IMR-90 (cell line): Measurements from ENCODE around the gene FAM53B. TPM values are rescaled to one million over a fixed set of nuclear protein-coding genes. Genes with fewer than 3 reads are reported as not detected.

ENCODE experiments used
- ATAC-seq: fragments of 200-7000 bp; cut with Tn5 transposase; 2 replicates; pipeline ENCODE4 v1.9.1; 2020; ENCODE audit warnings: low read depth, mild to moderate bottlenecking, moderate library complexity
- BruUV-seq: library from RNA; stranded (reverse); fragments of 400-500 nt; replicated peaks from 2 replicates; lab custom pipeline; 2021; lab: Mats Ljungman, UMichigan
- CTCF ChIA-PET: fragments of 300-600 bp; formaldehyde crosslinking; extraction: SDS; loops from one replicate; lab custom pipeline; 2021; ENCODE audit warnings: antibody characterized with exemption; lab: Yijun Ruan, JAX
- POLR2A ChIA-PET: fragments of 300-600 bp; sonication (Branson Sonifier 250); formaldehyde crosslinking; loops from one replicate; lab custom pipeline; 2022; ENCODE audit warnings: antibody characterized with exemption; ENCODE audit not compliant: unreplicated experiment; lab: Charles Lee
- DNase-seq: peaks from one replicate; pipeline ENCODE4 v3.0.0; 2013
- H2AFZ ChIP-seq: replicated peaks from 2 replicates; pipeline ENCODE3; 2013; ENCODE audit warnings: low read length, mild to moderate bottlenecking; ENCODE audit not compliant: poor library complexity
- H2AK5ac ChIP-seq: 2 replicates; pipeline ENCODE4 v1.6.1; 2013; ENCODE audit warnings: low read depth, low read length, inconsistent platforms
- H2AK9ac ChIP-seq: replicated peaks from 2 replicates; pipeline ENCODE3; 2013; ENCODE audit warnings: mild to moderate bottlenecking, low read depth, low read length, moderate library complexity; ENCODE audit not compliant: poor library complexity
- H2BK120ac ChIP-seq: 2 replicates; pipeline ENCODE4 v1.6.1; 2013; ENCODE audit warnings: low read depth, low read length, inconsistent platforms
- H2BK15ac ChIP-seq: 3 replicates; pipeline ENCODE4 v1.6.1; 2013; ENCODE audit warnings: low read depth, low read length, inconsistent platforms
- H2BK20ac ChIP-seq: 2 replicates; pipeline ENCODE4 v1.6.1; 2013; ENCODE audit warnings: low read depth, mild to moderate bottlenecking, inconsistent platforms, low read length, moderate library complexity
- H2BK5ac ChIP-seq: 2 replicates; pipeline ENCODE4 v1.6.1; 2013; ENCODE audit warnings: mild to moderate bottlenecking, low read depth, low read length, inconsistent platforms; ENCODE audit not compliant: poor library complexity, severe bottlenecking
- H3K14ac ChIP-seq: replicated peaks from 2 replicates; pipeline ENCODE4 v1.6.1; 2013; ENCODE audit warnings: low read depth, low read length, inconsistent platforms
- H3K18ac ChIP-seq: 2 replicates; pipeline ENCODE4 v1.6.1; 2013; ENCODE audit warnings: low read depth, low read length, control low read depth
- H3K23ac ChIP-seq: 2 replicates; pipeline ENCODE4 v1.6.1; 2013; ENCODE audit warnings: low read depth, low read length, inconsistent platforms
- H3K27ac ChIP-seq: 2 replicates; pipeline ENCODE4 v1.5.1; 2013; ENCODE audit warnings: mild to moderate bottlenecking, control low read depth, low read length; ENCODE audit not compliant: insufficient read depth
- H3K27me3 ChIP-seq: 2 replicates; pipeline ENCODE4 v1.6.1; 2013; ENCODE audit warnings: low read length; ENCODE audit not compliant: control insufficient read depth, insufficient read depth
- H3K36me3 ChIP-seq: 2 replicates; pipeline ENCODE4 v1.6.1; 2013; ENCODE audit warnings: low read length, mixed read lengths; ENCODE audit not compliant: control insufficient read depth, insufficient read depth
- H3K4ac ChIP-seq: 2 replicates; pipeline ENCODE4 v1.6.1; 2013; ENCODE audit warnings: low read depth, low read length, inconsistent platforms
- H3K4me1 ChIP-seq: 2 replicates; pipeline ENCODE4 v1.6.1; 2013; ENCODE audit warnings: low read length, mixed read lengths; ENCODE audit not compliant: control insufficient read depth, insufficient read depth
- H3K4me2 ChIP-seq: 2 replicates; pipeline ENCODE4 v1.6.1; 2013; ENCODE audit warnings: low read depth, mild to moderate bottlenecking, control low read depth, low read length, moderate library complexity
- H3K4me3 ChIP-seq: 2 replicates; pipeline ENCODE4 v1.5.1; 2013; ENCODE audit warnings: low read depth, mild to moderate bottlenecking, control low read depth, low read length, moderate library complexity; ENCODE audit not compliant: insufficient read depth
- H3K56ac ChIP-seq: 2 replicates; pipeline ENCODE4 v1.6.1; 2013; ENCODE audit warnings: low read length, inconsistent platforms; ENCODE audit not compliant: insufficient read depth; ENCODE audit errors: extremely low read depth
- H3K79me1 ChIP-seq, 2 experiments: 2 replicates each; pipeline ENCODE4 v1.6.1; 2013; ENCODE audit warnings: low read length in 2 of 2, inconsistent platforms in 1 of 2, low read depth in 1 of 2
- H3K9ac ChIP-seq: 2 replicates; pipeline ENCODE4 v1.6.1; 2013; ENCODE audit warnings: low read depth, low read length, control low read depth
- H3K9me1 ChIP-seq: 2 replicates; pipeline ENCODE4 v1.6.1; 2013; ENCODE audit warnings: low read length, inconsistent platforms; ENCODE audit not compliant: insufficient read depth
- H3K9me3 ChIP-seq: 2 replicates; pipeline ENCODE4 v1.6.1; 2013; ENCODE audit warnings: low read length; ENCODE audit not compliant: control insufficient read depth, insufficient read depth
- H4K20me1 ChIP-seq: 2 replicates; pipeline ENCODE4 v1.6.1; 2013; ENCODE audit warnings: low read length, inconsistent platforms; ENCODE audit not compliant: insufficient read depth
- H4K5ac ChIP-seq: 2 replicates; pipeline ENCODE4 v1.6.1; 2013; ENCODE audit warnings: mild to moderate bottlenecking, low read depth, low read length, control low read depth
- H4K8ac ChIP-seq, 2 experiments: 2 replicates each; pipeline ENCODE4 v1.6.1; 2013; ENCODE audit warnings: low read depth in 2 of 2, low read length in 2 of 2, control low read depth in 1 of 2, inconsistent platforms in 1 of 2
- H4K91ac ChIP-seq: 2 replicates; pipeline ENCODE4 v1.6.1; 2013; ENCODE audit warnings: low read depth, low read length, inconsistent platforms; ENCODE audit not compliant: insufficient read depth
- FOS ChIP-seq: fragments of 150-350 bp; IDR thresholded peaks from 2 replicates; pipeline ENCODE4 v1.6.1; 2016; ENCODE audit warnings: low read depth, low read length
- MAFK ChIP-seq: IDR thresholded peaks from 2 replicates; pipeline ENCODE4 v1.6.1; 2012; ENCODE audit warnings: low read depth, low read length, improper control_type of control experiment
- SMC3 ChIP-seq: fragments of 150-350 bp; IDR thresholded peaks from 2 replicates; pipeline ENCODE4 v1.6.1; 2016; ENCODE audit warnings: low read depth, mild to moderate bottlenecking, antibody characterized with exemption, low read length, moderate library complexity
- USF2 ChIP-seq: fragments of 150-350 bp; IDR thresholded peaks from 2 replicates; pipeline ENCODE4 v1.6.1; 2017; ENCODE audit warnings: mild to moderate bottlenecking, antibody characterized with exemption, low read length, low read depth
- WGBS, 2 experiments: methylation state at CpG; one replicate each; pipeline versions ENCODE4 v1.1.5 to v1.1.7; 2013; ENCODE audit warnings: missing lambda C conversion rate in 2 of 2; ENCODE audit not compliant: insufficient read length in 1 of 2; ENCODE audit errors: extremely low coverage in 2 of 2; 5-methylcytosine and 5-hydroxymethylcytosine counted together
- dilution Hi-C: fragments of 300-500 bp; cut with HindIII; formaldehyde crosslinking; loops from one replicate; pipeline ENCODE4 v1.14.3; 2018; ENCODE audit warnings: low sequenced_read_pairs; ENCODE audit not compliant: unreplicated experiment
- in situ Hi-C: fragments of 300-500 bp; cut with MboI; formaldehyde crosslinking; loops from 3 replicates; pipeline ENCODE4 v1.14.3; 2019; ENCODE audit warnings: low sequenced_read_pairs, inconsistent platforms, mixed read lengths
- intact Hi-C: fragments of 100-400 bp; cut with micrococcal nuclease; formaldehyde crosslinking; loops from 2 replicates; pipeline ENCODE4 v1.10.0; 2022
- polyA plus RNA-seq, 3 experiments: library from polyadenylated mRNA; depleted of rRNA; stranded (reverse); fragments of >200 nt; gene quantifications; 2 replicates each; pipeline ENCODE4 v1.2.3, GENCODE V29; 2012; ENCODE audit warnings: low replicate concordance in 1 of 3
- total RNA-seq: library from RNA; depleted of rRNA; stranded (reverse); fragments of >200 nt; gene quantifications from 2 replicates; pipeline ENCODE4 v1.2.3, GENCODE V29; 2012
- TF ChIP-seq, protein P1 (sequence below): conservative IDR thresholded peaks from 2 replicates; pipeline ENCODE4 v1.5.1; 2012; ENCODE audit warnings: mild to moderate bottlenecking, low read depth, low read length, improper control_type of control experiment

The FAM53B gene
- total and polyA plus RNA-seq, 2 of the 4 experiments (the other 2 are of a cell fraction), result 3.8 to 5.7 TPM

- peak overlapping the region; percentile 69 for H2AFZ ChIP-seq
- in situ Hi-C loops, result no loop called here
- no peak overlapping the region; the same call in 1 of the 2 replicates for H4K5ac ChIP-seq
- 0 out of 2 replicates have a peak overlapping the region, but pooled peaks have one; percentile 14 for H3K14ac ChIP-seq
- H2AK5ac ChIP-seq, result no peak overlapping the region; the same call in 1 of the 2 replicates
- intact Hi-C loops, result loop anchor here (5.0 kb wide), 1 partner anchor 41 kb away; the partner anchor contains the start of gene FAM53B
- H3K4me1 ChIP-seq, result peaks cover 17% of the 10 kb centered on the region
- no peaks in the 10 kb centered on the region for H3K27me3 ChIP-seq
- H2AK9ac ChIP-seq, result peak overlapping the region; percentile 67
- no peak for DNase-seq
- dilution Hi-C loops, result no loop called here
- H3K9ac ChIP-seq, result no peak overlapping the region
- H4K8ac ChIP-seq, result peak overlapping the region in 1 of 2 experiments; percentile 27; a peak in 1 of 4 replicates
- 0 out of 4 replicates have a peak, but pooled peaks cover 0 to 6% of the 10 kb centered on the region in 2 experiments for H3K79me1 ChIP-seq
- TF ChIP-seq, protein P1, sequence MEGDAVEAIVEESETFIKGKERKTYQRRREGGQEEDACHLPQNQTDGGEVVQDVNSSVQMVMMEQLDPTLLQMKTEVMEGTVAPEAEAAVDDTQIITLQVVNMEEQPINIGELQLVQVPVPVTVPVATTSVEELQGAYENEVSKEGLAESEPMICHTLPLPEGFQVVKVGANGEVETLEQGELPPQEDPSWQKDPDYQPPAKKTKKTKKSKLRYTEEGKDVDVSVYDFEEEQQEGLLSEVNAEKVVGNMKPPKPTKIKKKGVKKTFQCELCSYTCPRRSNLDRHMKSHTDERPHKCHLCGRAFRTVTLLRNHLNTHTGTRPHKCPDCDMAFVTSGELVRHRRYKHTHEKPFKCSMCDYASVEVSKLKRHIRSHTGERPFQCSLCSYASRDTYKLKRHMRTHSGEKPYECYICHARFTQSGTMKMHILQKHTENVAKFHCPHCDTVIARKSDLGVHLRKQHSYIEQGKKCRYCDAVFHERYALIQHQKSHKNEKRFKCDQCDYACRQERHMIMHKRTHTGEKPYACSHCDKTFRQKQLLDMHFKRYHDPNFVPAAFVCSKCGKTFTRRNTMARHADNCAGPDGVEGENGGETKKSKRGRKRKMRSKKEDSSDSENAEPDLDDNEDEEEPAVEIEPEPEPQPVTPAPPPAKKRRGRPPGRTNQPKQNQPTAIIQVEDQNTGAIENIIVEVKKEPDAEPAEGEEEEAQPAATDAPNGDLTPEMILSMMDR, result no peak
- TF ChIP-seq SMC3, result no peak
- no peak for TF ChIP-seq FOS
- no peak for TF ChIP-seq USF2
- no peak for TF ChIP-seq MAFK
- H4K91ac ChIP-seq, result 0 out of 2 replicates have a peak overlapping the region, but pooled peaks have one; percentile 16
- H2BK20ac ChIP-seq, result no peak overlapping the region
- ATAC-seq, result no peak
- H3K56ac ChIP-seq, result no peak overlapping the region
- no peak overlapping the region for H3K4me2 ChIP-seq
- no TSS peak for BruUV-seq
- no peak overlapping the region for H3K18ac ChIP-seq
- no peak overlapping the region for H2BK5ac ChIP-seq
- no peak overlapping the region for H3K4me3 ChIP-seq
- no peak overlapping the region for H3K27ac ChIP-seq
- H3K9me3 ChIP-seq, result no peaks in the 10 kb centered on the region
- H3K9me1 ChIP-seq, result peaks cover 14% of the 10 kb centered on the region; the same call in 1 of the 2 replicates
- no peak overlapping the region for H2BK15ac ChIP-seq
- H3K4ac ChIP-seq, result peak overlapping the region; percentile 41
- peaks cover 3% of the 10 kb centered on the region for H4K20me1 ChIP-seq
- 100% methylated on average over 1 of the region's 1 CpG; no CpG with 5 or more reads in 1 of the 2 experiments for WGBS, 2 experiments
- no peak overlapping the region for H2BK120ac ChIP-seq
- no peak overlapping the region for H3K23ac ChIP-seq
- H3K36me3 ChIP-seq, result peaks cover 5% of the 10 kb centered on the region; the same call in 1 of the 2 replicates
- ChIA-PET POLR2A (no interaction called here), CTCF (interaction anchor here (1.5 kb wide), 1 partner anchor 40 kb away, joined by 3 read pairs; no protein-coding TSS in a partner anchor)
Measured at GRCh38 chr10:124701038-124701365, 43.2 kb downstream of the FAM53B start.
